Measurements from ENCODE around the gene TRABD2B. TPM values are rescaled to one million over a fixed set of nuclear protein-coding genes. Genes with fewer than 3 reads are reported as not detected.
A peak's percentile ranks its signal among the peaks of the same experiment; 100 is the strongest.

Gene TRABD2B
- total and polyA plus RNA-seq, 2 of the 13 experiments (the other 11 are each of a cell fraction or from before 2014, with no cell fraction given) = 0.04 TPM; not detected in 1

GRCh38 chr1:47777322-47777721 is 219.9 kb downstream of the TRABD2B start:
- intact Hi-C loops (cut with micrococcal nuclease; ENCODE audit: unreplicated experiment) (no loop called here), in situ Hi-C loops (cut with HindIII; ENCODE audit: extremely low pct_ligation_motif_present, low pct_unique_long_range_greater_than_20kb) (no loop called here)
- ChIA-PET POLR2A (no interaction called here), CTCF (ENCODE audit: low intra/inter-chr PET ratio, low total read pairs) (no interaction called here)
- ATAC-seq (no peak), DNase-seq (ENCODE audit: low spot score) (no peak), FAIRE-seq (no peak)
- 50% methylated on average over 5 of the region's 6 CpGs for WGBS (ENCODE audit: low lambda C conversion rate)
- H3K4me1 ChIP-seq (ENCODE audit: insufficient read depth, low read length) = peaks cover 45% of the 10 kb centered on the region
- no peak overlapping the region for H3K27ac ChIP-seq (ENCODE audit: extremely low read length, insufficient read depth, low read length)
- no peaks in the 10 kb centered on the region for H3K36me3 ChIP-seq (replicated peaks in 1 of 2; ENCODE audit: control insufficient read depth in 1 of 2, insufficient read depth in 2 of 2, low read length in 2 of 2)
- H3K4me2 ChIP-seq (ENCODE audit: low read depth, low read length) = no peak overlapping the region
- H3K9ac ChIP-seq (ENCODE audit: insufficient read depth, low read depth, low read length) = no peak overlapping the region
- TF ChIP-seq U2AF1 (optimal IDR thresholded peaks at IDR 0.05; ENCODE audit: low read depth, low read length) (no peak), ZMYM3 (CRISPR knock-in tag; IDR thresholded peaks at IDR 0.05) (peak; percentile 43; the same call in 1 of the 2 replicates), ZNF18 (CRISPR knock-in tag; IDR thresholded peaks at IDR 0.05; ENCODE audit: insufficient replicate concordance) (no peak), ZNF768 (CRISPR knock-in tag; IDR thresholded peaks at IDR 0.05) (peak; percentile 80), ZNF33A (CRISPR knock-in tag; IDR thresholded peaks at IDR 0.05; ENCODE audit: borderline replicate concordance) (no peak)
- no peaks in the 10 kb centered on the region for H3K79me2 ChIP-seq (ENCODE audit: insufficient read depth, low read length)
- no peaks in the 10 kb centered on the region for H3K9me3 ChIP-seq (ENCODE audit: low read length)
- H2AFZ ChIP-seq (ENCODE audit: low read length) = no peak overlapping the region
- no TSS peak for BruUV-seq (replicated peaks)
- H4K20me1 ChIP-seq (ENCODE audit: insufficient read depth, low read length) = no peaks in the 10 kb centered on the region
- H3K4me3 ChIP-seq (replicated peaks in 1 of 3; ENCODE audit: insufficient read depth in 1 of 3, low read depth in 2 of 3, low read length in 3 of 3) = no peak overlapping the region
- H3K27me3 ChIP-seq (ENCODE audit: control insufficient read depth in 1 of 2, insufficient read depth in 2 of 2, low read length in 2 of 2) = peaks cover 8 to 37% of the 10 kb centered on the region in 2 experiments; a peak in 3 of 5 replicates

GRCh38 chr1:47776667-47777131 is 220.5 kb downstream of the TRABD2B start:
- in situ Hi-C loops (cut with HindIII; ENCODE audit: extremely low pct_ligation_motif_present, low pct_unique_long_range_greater_than_20kb) = no loop called here
- no peak for FAIRE-seq
- Histone ChIP-seq H3K27ac (ENCODE audit: extremely low read length, insufficient read depth, low read length) (no peak overlapping the region), H3K27me3 (ENCODE audit: control insufficient read depth in 1 of 2, insufficient read depth in 2 of 2, low read length in 2 of 2) (peaks cover 8 to 44% of the 10 kb centered on the region in 2 experiments; a peak in 3 of 5 replicates), H4K20me1 (ENCODE audit: insufficient read depth, low read length) (no peaks in the 10 kb centered on the region), H3K9ac (ENCODE audit: insufficient read depth, low read depth, low read length) (no peak overlapping the region), H3K9me3 (ENCODE audit: low read length) (no peaks in the 10 kb centered on the region), H2AFZ (ENCODE audit: low read length) (no peak overlapping the region), H3K36me3 (replicated peaks in 1 of 2; ENCODE audit: control insufficient read depth in 1 of 2, insufficient read depth in 2 of 2, low read length in 2 of 2) (no peaks in the 10 kb centered on the region), H3K79me2 (ENCODE audit: insufficient read depth, low read length) (no peaks in the 10 kb centered on the region), H3K4me1 (ENCODE audit: insufficient read depth, low read length) (peaks cover 45% of the 10 kb centered on the region), H3K4me2 (ENCODE audit: low read depth, low read length) (no peak overlapping the region), H3K4me3 (replicated peaks in 1 of 3; ENCODE audit: insufficient read depth in 1 of 3, low read depth in 2 of 3, low read length in 3 of 3) (no peak overlapping the region)
- BruUV-seq (replicated peaks) = no TSS peak
- no peak for DNase-seq (ENCODE audit: low spot score)
- ATAC-seq = no peak
- ChIA-PET CTCF (ENCODE audit: low intra/inter-chr PET ratio, low total read pairs) (no interaction called here), POLR2A (no interaction called here)
- intact Hi-C loops (cut with micrococcal nuclease; ENCODE audit: unreplicated experiment) = no loop called here
- 89% methylated on average over 3 of the region's 9 CpGs for WGBS (ENCODE audit: low lambda C conversion rate)
- TF ChIP-seq, protein P1, sequence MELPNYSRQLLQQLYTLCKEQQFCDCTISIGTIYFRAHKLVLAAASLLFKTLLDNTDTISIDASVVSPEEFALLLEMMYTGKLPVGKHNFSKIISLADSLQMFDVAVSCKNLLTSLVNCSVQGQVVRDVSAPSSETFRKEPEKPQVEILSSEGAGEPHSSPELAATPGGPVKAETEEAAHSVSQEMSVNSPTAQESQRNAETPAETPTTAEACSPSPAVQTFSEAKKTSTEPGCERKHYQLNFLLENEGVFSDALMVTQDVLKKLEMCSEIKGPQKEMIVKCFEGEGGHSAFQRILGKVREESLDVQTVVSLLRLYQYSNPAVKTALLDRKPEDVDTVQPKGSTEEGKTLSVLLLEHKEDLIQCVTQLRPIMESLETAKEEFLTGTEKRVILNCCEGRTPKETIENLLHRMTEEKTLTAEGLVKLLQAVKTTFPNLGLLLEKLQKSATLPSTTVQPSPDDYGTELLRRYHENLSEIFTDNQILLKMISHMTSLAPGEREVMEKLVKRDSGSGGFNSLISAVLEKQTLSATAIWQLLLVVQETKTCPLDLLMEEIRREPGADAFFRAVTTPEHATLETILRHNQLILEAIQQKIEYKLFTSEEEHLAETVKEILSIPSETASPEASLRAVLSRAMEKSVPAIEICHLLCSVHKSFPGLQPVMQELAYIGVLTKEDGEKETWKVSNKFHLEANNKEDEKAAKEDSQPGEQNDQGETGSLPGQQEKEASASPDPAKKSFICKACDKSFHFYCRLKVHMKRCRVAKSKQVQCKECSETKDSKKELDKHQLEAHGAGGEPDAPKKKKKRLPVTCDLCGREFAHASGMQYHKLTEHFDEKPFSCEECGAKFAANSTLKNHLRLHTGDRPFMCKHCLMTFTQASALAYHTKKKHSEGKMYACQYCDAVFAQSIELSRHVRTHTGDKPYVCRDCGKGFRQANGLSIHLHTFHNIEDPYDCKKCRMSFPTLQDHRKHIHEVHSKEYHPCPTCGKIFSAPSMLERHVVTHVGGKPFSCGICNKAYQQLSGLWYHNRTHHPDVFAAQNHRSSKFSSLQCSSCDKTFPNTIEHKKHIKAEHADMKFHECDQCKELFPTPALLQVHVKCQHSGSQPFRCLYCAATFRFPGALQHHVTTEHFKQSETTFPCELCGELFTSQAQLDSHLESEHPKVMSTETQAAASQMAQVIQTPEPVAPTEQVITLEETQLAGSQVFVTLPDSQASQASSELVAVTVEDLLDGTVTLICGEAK (IDR thresholded peaks at IDR 0.05) = no peak
- TF ChIP-seq, protein P1 (CRISPR knock-in tag; IDR thresholded peaks at IDR 0.05) = no peak
